H9 (cell line): ENCODE results near the gene R3HDM1. TPM values are rescaled to one million over a fixed set of nuclear protein-coding genes. Genes with fewer than 3 reads are reported as not detected.

Source experiments
- DNase-seq: peaks from one replicate; pipeline ENCODE4 v3.0.0-alpha.2; 2017
- H2AFZ ChIP-seq: one replicate; pipeline ENCODE4 v1.6.1; 2013; ENCODE audit warnings: mild to moderate bottlenecking, low read length, control low read depth, moderate library complexity
- H2AK5ac ChIP-seq: 2 replicates; pipeline ENCODE4 v1.6.1; 2013; ENCODE audit warnings: low read length, control low read depth, mixed read lengths; ENCODE audit not compliant: insufficient read length
- H2BK120ac ChIP-seq: one replicate; pipeline ENCODE4 v1.6.1; 2013; ENCODE audit warnings: low read depth, mild to moderate bottlenecking, low read length, control low read depth, inconsistent platforms; ENCODE audit not compliant: poor library complexity, severe bottlenecking
- H2BK12ac ChIP-seq: 2 replicates; pipeline ENCODE4 v1.6.1; 2013; ENCODE audit warnings: low read length, control low read depth, mixed read lengths, low read depth; ENCODE audit not compliant: insufficient read length
- H2BK15ac ChIP-seq: 2 replicates; pipeline ENCODE4 v1.6.1; 2013; ENCODE audit warnings: low read depth, low read length, control low read depth
- H2BK20ac ChIP-seq: one replicate; pipeline ENCODE4 v1.6.1; 2013; ENCODE audit warnings: low read depth, mild to moderate bottlenecking, low read length, control low read depth, inconsistent platforms; ENCODE audit not compliant: poor library complexity, severe bottlenecking
- H2BK5ac ChIP-seq: 2 replicates; pipeline ENCODE4 v1.6.1; 2013; ENCODE audit warnings: low read length, control low read depth, mixed read lengths; ENCODE audit not compliant: insufficient read length
- H3K14ac ChIP-seq: 2 replicates; pipeline ENCODE4 v1.6.1; 2013; ENCODE audit warnings: low read length, control low read depth; ENCODE audit not compliant: insufficient read depth
- H3K18ac ChIP-seq: 2 replicates; pipeline ENCODE4 v1.6.1; 2013; ENCODE audit warnings: low read depth, mild to moderate bottlenecking, mixed read lengths, low read length, control low read depth; ENCODE audit not compliant: insufficient read length
- H3K23ac ChIP-seq: 2 replicates; pipeline ENCODE4 v1.6.1; 2013; ENCODE audit warnings: low read length, control low read depth, mixed read lengths, low read depth; ENCODE audit not compliant: insufficient read length
- H3K23me2 ChIP-seq: 2 replicates; pipeline ENCODE4 v1.6.1; 2013; ENCODE audit warnings: low read depth, mild to moderate bottlenecking, mixed read lengths, low read length, control low read depth; ENCODE audit not compliant: insufficient read length, poor library complexity, severe bottlenecking
- H3K27ac ChIP-seq: 2 replicates; pipeline ENCODE4 v1.5.1; 2013; ENCODE audit warnings: low read length, control low read depth, mixed read lengths, low read depth; ENCODE audit not compliant: insufficient read length
- H3K27me3 ChIP-seq: 2 replicates; pipeline ENCODE4 v1.6.1; 2013; ENCODE audit warnings: low read length, control low read depth, inconsistent platforms; ENCODE audit not compliant: insufficient read depth
- H3K4ac ChIP-seq: 2 replicates; pipeline ENCODE4 v1.6.1; 2013; ENCODE audit warnings: low read depth, mild to moderate bottlenecking, control low read depth, inconsistent platforms, low read length, moderate library complexity
- H3K4me1 ChIP-seq: 2 replicates; pipeline ENCODE4 v1.6.1; 2013; ENCODE audit warnings: low read length, control low read depth, inconsistent platforms; ENCODE audit not compliant: insufficient read depth
- H3K4me2 ChIP-seq: 2 replicates; pipeline ENCODE4 v1.6.1; 2013; ENCODE audit warnings: low read length, control low read depth, mixed read lengths; ENCODE audit not compliant: insufficient read length, insufficient read depth
- H3K56ac ChIP-seq: 2 replicates; pipeline ENCODE4 v1.6.1; 2013; ENCODE audit warnings: low read depth, mild to moderate bottlenecking, mixed read lengths, low read length, control low read depth; ENCODE audit not compliant: insufficient read length
- H3K79me1 ChIP-seq: 2 replicates; pipeline ENCODE4 v1.6.1; 2013; ENCODE audit warnings: low read depth, mild to moderate bottlenecking, moderate library complexity, low read length, control low read depth, inconsistent platforms; ENCODE audit not compliant: insufficient read depth, poor library complexity, severe bottlenecking
- H3K79me2 ChIP-seq: 2 replicates; pipeline ENCODE4 v1.6.1; 2013; ENCODE audit warnings: low read length, control low read depth, inconsistent platforms; ENCODE audit not compliant: insufficient read depth
- H3K9ac ChIP-seq: 2 replicates; pipeline ENCODE4 v1.6.1; 2013; ENCODE audit warnings: low read length, control low read depth, mixed read lengths; ENCODE audit not compliant: insufficient read length; ENCODE audit errors: extremely low read depth
- H3K9me3 ChIP-seq: one replicate; pipeline ENCODE4 v1.6.1; 2013; ENCODE audit warnings: low read depth, low read length, inconsistent platforms; ENCODE audit not compliant: control insufficient read depth
- H3T11ph ChIP-seq: one replicate; pipeline ENCODE4 v1.6.1; 2013; ENCODE audit warnings: mild to moderate bottlenecking, low read length, control low read depth, inconsistent platforms
- H4K20me1 ChIP-seq: one replicate; pipeline ENCODE4 v1.6.1; 2013; ENCODE audit not compliant: control insufficient read depth, insufficient read length, insufficient read depth
- H4K5ac ChIP-seq: 2 replicates; pipeline ENCODE4 v1.6.1; 2013; ENCODE audit warnings: low read depth, mild to moderate bottlenecking, mixed read lengths, low read length, control low read depth; ENCODE audit not compliant: insufficient read length
- H4K8ac ChIP-seq: replicated peaks from 2 replicates; pipeline ENCODE4 v1.6.1; 2013; ENCODE audit warnings: low read length, control low read depth, mixed read lengths, low read depth; ENCODE audit not compliant: insufficient read length
- H4K91ac ChIP-seq: 2 replicates; pipeline ENCODE4 v1.6.1; 2013; ENCODE audit warnings: low read depth, mild to moderate bottlenecking, moderate library complexity, mixed read lengths, low read length, control low read depth; ENCODE audit not compliant: insufficient read length
- H3K27ac Mint-ChIP-seq, 3 experiments: 2 replicates in 2 of 3; 3 replicates in 1 of 3; pipeline ENCODE4 v1.8.0; 2020 to 2021; ENCODE audit warnings: mixed read lengths in 3 of 3, mild to moderate bottlenecking in 1 of 3, moderate library complexity in 1 of 3
- H3K27me3 Mint-ChIP-seq: 2 replicates; pipeline ENCODE4 v1.8.0; 2021; ENCODE audit warnings: low read depth, mild to moderate bottlenecking, moderate library complexity, mixed read lengths
- H3K36me3 Mint-ChIP-seq, 3 experiments: 2 replicates in 2 of 3; 3 replicates in 1 of 3; pipeline ENCODE4 v1.8.0; 2020 to 2021; ENCODE audit warnings: low read depth in 3 of 3, mixed read lengths in 3 of 3; ENCODE audit not compliant: insufficient read depth in 1 of 3
- H3K4me1 Mint-ChIP-seq, 2 experiments: 2 replicates each; pipeline ENCODE4 v1.8.0; 2020; ENCODE audit warnings: mixed read lengths in 2 of 2
- H3K4me3 Mint-ChIP-seq, 2 experiments: 2 replicates in 1 of 2; 3 replicates in 1 of 2; pipeline ENCODE4 v1.8.0; 2020 to 2021; ENCODE audit warnings: mild to moderate bottlenecking in 2 of 2, mixed read lengths in 2 of 2, moderate library complexity in 1 of 2
- H3K9me3 Mint-ChIP-seq, 2 experiments: 2 replicates in 1 of 2; 3 replicates in 1 of 2; pipeline ENCODE4 v1.8.0; 2020; ENCODE audit warnings: mild to moderate bottlenecking in 2 of 2, mixed read lengths in 2 of 2, moderate library complexity in 1 of 2
- CTCF ChIP-seq: fragments of 200-600 bp; sonication (generic); conservative IDR thresholded peaks from 3 replicates; pipeline ENCODE4 v1.8.0; 2021; ENCODE audit warnings: antibody characterized with exemption, mild to moderate bottlenecking
- WGBS: extraction: QIAGEN DNeasy Blood & Tissue Kit; methylation state at CpG from one replicate; pipeline ENCODE4 v1.1.7; 2013; ENCODE audit warnings: missing lambda C conversion rate, low lambda C conversion rate, mixed read lengths; ENCODE audit not compliant: insufficient read length; ENCODE audit errors: extremely low coverage; 5-methylcytosine and 5-hydroxymethylcytosine counted together
- total RNA-seq: library from RNA; stranded (reverse); gene quantifications from 2 replicates; pipeline ENCODE4 v1.2.1, GENCODE V29; 2021

The R3HDM1 gene
- total RNA-seq, 1 experiment from 2014 or later = 58.8 TPM

GRCh38 chr2:135504811-135505210, 26.5 kb upstream of the R3HDM1 start:
- DNase-seq = no peak
- Histone ChIP-seq H4K20me1 (no peaks in the 10 kb centered on the region), H2BK12ac (no peak overlapping the region), H3K23ac (no peak overlapping the region), H3K56ac (no peak overlapping the region), H2BK20ac (no peak overlapping the region), H3K9ac (no peak overlapping the region), H3K18ac (no peak overlapping the region), H3K23me2 (no peaks in the 10 kb centered on the region), H3T11ph (no peak overlapping the region), H2BK5ac (no peak overlapping the region), H3K79me1 (no peaks in the 10 kb centered on the region), H3K4me1 (no peaks in the 10 kb centered on the region), H3K27ac (no peak overlapping the region), H2AFZ (no peak overlapping the region), H3K4me2 (no peak overlapping the region), H3K14ac (no peak overlapping the region), H4K5ac (no peak overlapping the region), H2BK15ac (no peak overlapping the region), H2AK5ac (no peak overlapping the region), H4K8ac (no peak overlapping the region), H3K27me3 (no peaks in the 10 kb centered on the region), H3K4ac (no peak overlapping the region), H3K79me2 (no peaks in the 10 kb centered on the region), H3K9me3 (no peaks in the 10 kb centered on the region), H4K91ac (no peak overlapping the region), H2BK120ac (no peak overlapping the region)
- Mint-ChIP-seq H3K36me3 (peaks cover 40 to 47% (median 45%) of the 10 kb centered on the region in 3 experiments), H3K9me3 (peaks cover 6 to 11% of the 10 kb centered on the region in 2 experiments; a peak in 3 of 5 replicates), H3K27ac (no peak overlapping the region), H3K4me3 (no peak overlapping the region), H3K27me3 (no peaks in the 10 kb centered on the region), H3K4me1 (no peaks in the 10 kb centered on the region)
- no CpG with 5 or more reads among the region's 1 CpG for WGBS
- no peak for TF ChIP-seq CTCF
